Measurements from ENCODE around the gene TBX2.

GRCh38 chr17:61456688-61457225 is 57.1 kb downstream of the TBX2 start:
- no peak for TF ChIP-seq CTCF (CRISPR knock-in tag; IDR thresholded peaks at IDR 0.05)
- TF ChIP-seq ELF1 (CRISPR knock-in tag; IDR thresholded peaks at IDR 0.05), result no peak
- TF ChIP-seq ZNF230 (CRISPR knock-in tag; IDR thresholded peaks at IDR 0.05), result no peak
- TF ChIP-seq, protein P1, sequence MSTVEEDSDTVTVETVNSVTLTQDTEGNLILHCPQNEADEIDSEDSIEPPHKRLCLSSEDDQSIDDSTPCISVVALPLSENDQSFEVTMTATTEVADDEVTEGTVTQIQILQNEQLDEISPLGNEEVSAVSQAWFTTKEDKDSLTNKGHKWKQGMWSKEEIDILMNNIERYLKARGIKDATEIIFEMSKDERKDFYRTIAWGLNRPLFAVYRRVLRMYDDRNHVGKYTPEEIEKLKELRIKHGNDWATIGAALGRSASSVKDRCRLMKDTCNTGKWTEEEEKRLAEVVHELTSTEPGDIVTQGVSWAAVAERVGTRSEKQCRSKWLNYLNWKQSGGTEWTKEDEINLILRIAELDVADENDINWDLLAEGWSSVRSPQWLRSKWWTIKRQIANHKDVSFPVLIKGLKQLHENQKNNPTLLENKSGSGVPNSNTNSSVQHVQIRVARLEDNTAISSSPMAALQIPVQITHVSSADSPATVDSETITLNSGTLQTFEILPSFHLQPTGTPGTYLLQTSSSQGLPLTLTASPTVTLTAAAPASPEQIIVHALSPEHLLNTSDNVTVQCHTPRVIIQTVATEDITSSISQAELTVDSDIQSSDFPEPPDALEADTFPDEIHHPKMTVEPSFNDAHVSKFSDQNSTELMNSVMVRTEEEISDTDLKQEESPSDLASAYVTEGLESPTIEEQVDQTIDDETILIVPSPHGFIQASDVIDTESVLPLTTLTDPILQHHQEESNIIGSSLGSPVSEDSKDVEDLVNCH (CRISPR knock-in tag; IDR thresholded peaks at IDR 0.05), result no peak
- TF ChIP-seq, protein P2, sequence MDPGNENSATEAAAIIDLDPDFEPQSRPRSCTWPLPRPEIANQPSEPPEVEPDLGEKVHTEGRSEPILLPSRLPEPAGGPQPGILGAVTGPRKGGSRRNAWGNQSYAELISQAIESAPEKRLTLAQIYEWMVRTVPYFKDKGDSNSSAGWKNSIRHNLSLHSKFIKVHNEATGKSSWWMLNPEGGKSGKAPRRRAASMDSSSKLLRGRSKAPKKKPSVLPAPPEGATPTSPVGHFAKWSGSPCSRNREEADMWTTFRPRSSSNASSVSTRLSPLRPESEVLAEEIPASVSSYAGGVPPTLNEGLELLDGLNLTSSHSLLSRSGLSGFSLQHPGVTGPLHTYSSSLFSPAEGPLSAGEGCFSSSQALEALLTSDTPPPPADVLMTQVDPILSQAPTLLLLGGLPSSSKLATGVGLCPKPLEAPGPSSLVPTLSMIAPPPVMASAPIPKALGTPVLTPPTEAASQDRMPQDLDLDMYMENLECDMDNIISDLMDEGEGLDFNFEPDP (CRISPR knock-in tag; conservative IDR thresholded peaks at IDR 0.05), result no peak
- no peak for TF ChIP-seq ZSCAN12 (CRISPR knock-in tag; IDR thresholded peaks at IDR 0.05)
